Ishikawa (cell line): ENCODE data around the gene C3orf52.

Experiments used
- CEBPB ChIP-seq: IDR thresholded peaks from 2 replicates; pipeline ENCODE4 v1.6.1; 2012
- CREB1 ChIP-seq: IDR thresholded peaks from 2 replicates; pipeline ENCODE4 v1.6.1; 2012; ENCODE audit warnings: low read depth
- EGR1 ChIP-seq: IDR thresholded peaks from 2 replicates; pipeline ENCODE4 v1.6.1; 2012
- EP300 ChIP-seq: IDR thresholded peaks from 2 replicates; pipeline ENCODE4 v1.6.1; 2012; ENCODE audit warnings: borderline replicate concordance
- FOXM1 ChIP-seq: IDR thresholded peaks from 2 replicates; pipeline ENCODE4 v1.6.1; 2012; ENCODE audit warnings: low read depth, borderline replicate concordance
- NFIC ChIP-seq: IDR thresholded peaks from 2 replicates; pipeline ENCODE4 v1.6.1; 2012
- RAD21 ChIP-seq: IDR thresholded peaks from 2 replicates; pipeline ENCODE4 v1.6.1; 2012; ENCODE audit warnings: low read depth
- REST ChIP-seq: IDR thresholded peaks from 2 replicates; pipeline ENCODE4 v1.6.1; 2012; ENCODE audit warnings: low read depth, mild to moderate bottlenecking
- TAF1 ChIP-seq: IDR thresholded peaks from 2 replicates; pipeline ENCODE4 v1.6.1; 2012; ENCODE audit warnings: low read depth, mild to moderate bottlenecking
- TCF12 ChIP-seq: IDR thresholded peaks from 2 replicates; pipeline ENCODE4 v1.6.1; 2012; ENCODE audit warnings: low read depth
- TEAD4 ChIP-seq: IDR thresholded peaks from 2 replicates; pipeline ENCODE4 v1.6.1; 2012
- YY1 ChIP-seq: IDR thresholded peaks from 2 replicates; pipeline ENCODE4 v1.6.1; 2012; ENCODE audit warnings: low read depth
- ZBTB7A ChIP-seq: IDR thresholded peaks from 2 replicates; pipeline ENCODE4 v1.6.1; 2012; ENCODE audit warnings: low read depth
- TF ChIP-seq, protein P1 (sequence below): IDR thresholded peaks from 2 replicates; pipeline ENCODE4 v1.6.1; 2012
- TF ChIP-seq, protein P2 (sequence below): IDR thresholded peaks from 2 replicates; pipeline ENCODE4 v1.6.1; 2012

Gene C3orf52

DNA sequence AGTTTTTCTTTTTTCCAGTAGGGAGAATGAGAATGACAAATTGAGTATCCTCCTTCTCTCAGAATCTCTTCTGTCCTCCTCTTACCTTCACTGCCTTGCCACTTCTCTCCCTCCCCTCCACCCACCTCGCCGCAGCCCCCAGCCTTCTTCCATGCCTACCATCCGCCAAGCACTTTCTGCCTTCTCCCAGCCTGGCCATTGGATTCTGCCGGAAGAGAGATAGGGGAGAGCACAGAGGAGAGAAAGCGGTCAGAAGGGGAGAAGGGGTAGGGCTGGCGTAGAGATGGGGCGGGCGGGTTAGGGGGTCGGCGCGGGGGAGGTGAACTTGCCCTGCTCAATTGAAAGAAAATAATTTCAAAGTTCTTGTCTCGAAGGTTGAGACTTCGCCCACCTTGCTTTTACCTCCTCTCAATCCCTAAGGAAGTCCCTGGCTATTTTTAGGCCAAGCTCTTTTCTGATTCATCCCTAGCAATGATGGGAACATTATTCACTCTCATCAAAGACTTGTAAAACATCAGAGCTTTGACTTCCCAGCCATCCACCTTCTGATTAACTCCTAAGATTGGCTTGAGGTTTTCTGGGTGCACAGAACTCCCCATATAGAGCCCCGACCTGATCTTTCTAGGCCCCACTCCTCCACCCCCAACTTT lies 811 bp downstream of the C3orf52 start:
- TF ChIP-seq CREB1 (no peak), TCF12 (no peak), NFIC (no peak), FOXM1 (no peak), CEBPB (no peak), RAD21 (no peak), EGR1 (no peak)
- TF ChIP-seq, protein P1, sequence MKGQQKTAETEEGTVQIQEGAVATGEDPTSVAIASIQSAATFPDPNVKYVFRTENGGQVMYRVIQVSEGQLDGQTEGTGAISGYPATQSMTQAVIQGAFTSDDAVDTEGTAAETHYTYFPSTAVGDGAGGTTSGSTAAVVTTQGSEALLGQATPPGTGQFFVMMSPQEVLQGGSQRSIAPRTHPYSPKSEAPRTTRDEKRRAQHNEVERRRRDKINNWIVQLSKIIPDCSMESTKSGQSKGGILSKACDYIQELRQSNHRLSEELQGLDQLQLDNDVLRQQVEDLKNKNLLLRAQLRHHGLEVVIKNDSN = no peak

- TF ChIP-seq FOXM1 = no peak
- no peak for TF ChIP-seq TEAD4
- TF ChIP-seq TAF1 = no peak
- no peak for TF ChIP-seq TCF12
- TF ChIP-seq YY1 = no peak
- TF ChIP-seq CREB1 = no peak
- TF ChIP-seq CEBPB = no peak
- no peak for TF ChIP-seq ZBTB7A
- no peak for TF ChIP-seq EP300
- TF ChIP-seq RAD21 = no peak
- no peak for TF ChIP-seq EGR1
Observed at GRCh38 chr3:112087746-112088145, 1.6 kb downstream of the C3orf52 start.

DNA sequence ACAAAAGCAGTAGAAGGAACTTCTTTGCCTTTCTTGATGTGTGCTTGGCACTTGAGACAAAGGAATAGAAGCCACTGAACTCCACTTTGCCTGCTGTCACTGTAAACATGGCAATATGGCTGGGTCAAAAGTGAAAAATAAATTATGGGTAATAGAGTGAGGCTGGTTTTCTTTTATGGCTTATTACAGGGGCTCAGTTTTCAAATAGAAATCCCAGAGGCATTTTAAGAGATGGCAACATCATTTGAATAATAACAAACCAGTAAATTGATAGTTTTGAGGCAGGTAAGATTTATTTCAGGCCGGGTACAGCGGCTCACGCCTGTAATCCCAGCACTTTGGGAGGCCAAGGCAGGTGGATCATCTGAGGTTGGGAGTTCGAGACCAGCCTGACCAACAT lies 2.8 kb downstream of the C3orf52 start:
- TF ChIP-seq ZBTB7A = no peak
- TF ChIP-seq, protein P1 = no peak
- no peak for TF ChIP-seq YY1
- TF ChIP-seq TAF1 = no peak
- TF ChIP-seq EP300 = no peak
- TF ChIP-seq RAD21 = no peak
- TF ChIP-seq EGR1 = no peak
- no peak for TF ChIP-seq TCF12
- no peak for TF ChIP-seq CEBPB

- TF ChIP-seq, protein P1 = no peak
- TF ChIP-seq TAF1 = no peak
- TF ChIP-seq EP300 = no peak
- TF ChIP-seq CEBPB = no peak
Observed at GRCh38 chr3:112089956-112090886, 4.0 kb downstream of the C3orf52 start.

DNA sequence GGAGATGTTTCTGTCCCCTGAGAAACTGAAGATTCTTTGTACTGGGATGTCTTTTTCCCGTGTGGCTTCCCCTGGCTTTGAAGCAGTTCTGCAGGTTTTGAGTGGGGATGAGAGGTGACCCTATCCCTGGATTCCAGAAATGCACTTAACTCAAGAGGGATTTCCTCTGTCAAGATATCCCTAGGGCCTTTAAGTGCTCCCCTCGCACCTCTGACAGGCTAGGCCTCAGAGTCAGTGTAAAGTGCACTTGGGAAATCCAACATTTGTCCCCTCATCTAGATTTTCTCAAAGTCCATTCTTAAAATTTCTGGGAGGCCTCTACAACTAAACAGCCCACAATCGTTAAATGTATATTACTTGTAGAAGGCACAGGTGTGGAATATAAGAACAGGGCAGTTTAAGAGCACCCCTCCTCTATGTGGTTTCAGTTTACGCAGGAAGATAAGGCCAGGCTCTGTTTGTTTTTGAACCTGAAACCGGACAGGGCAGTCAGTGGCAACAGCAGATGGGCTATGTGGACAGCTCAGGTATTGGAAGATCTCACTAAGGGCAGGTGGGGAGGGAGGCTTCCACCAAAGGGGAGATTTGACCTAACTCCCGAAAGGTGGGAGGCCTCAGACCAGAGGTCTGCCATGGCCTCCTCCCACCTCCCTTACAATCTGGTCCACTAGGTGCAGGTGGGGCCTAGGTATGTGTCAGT lies 4.8 kb downstream of the C3orf52 start:
- TF ChIP-seq TCF12 = no peak
- TF ChIP-seq NFIC = no peak
- no peak for TF ChIP-seq FOXM1
- TF ChIP-seq CEBPB = no peak
- no peak for TF ChIP-seq TEAD4
- TF ChIP-seq YY1 = no peak
- TF ChIP-seq EGR1 = no peak
- no peak for TF ChIP-seq REST
- TF ChIP-seq EP300 = no peak

- TF ChIP-seq TEAD4 (no peak), NFIC (no peak), ZBTB7A (no peak), FOXM1 (no peak), REST (no peak), TAF1 (no peak), CREB1 (no peak), EP300 (no peak), YY1 (no peak), EGR1 (no peak), RAD21 (no peak), CEBPB (no peak), TCF12 (no peak)
- TF ChIP-seq, protein P2, sequence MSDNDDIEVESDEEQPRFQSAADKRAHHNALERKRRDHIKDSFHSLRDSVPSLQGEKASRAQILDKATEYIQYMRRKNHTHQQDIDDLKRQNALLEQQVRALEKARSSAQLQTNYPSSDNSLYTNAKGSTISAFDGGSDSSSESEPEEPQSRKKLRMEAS = no peak
- TF ChIP-seq, protein P1 = no peak
Observed at GRCh38 chr3:112092496-112093179, 6.4 kb downstream of the C3orf52 start.
